GM12875 (cell line): ENCODE measurements around the gene PMM1.

Experiments used
- H3K4me3 ChIP-seq: one replicate; pipeline ENCODE4 v1.5.1; 2011; ENCODE audit warnings: low read depth, low read length, control low read depth
- TF ChIP-seq, protein P1 (sequence below): IDR thresholded peaks from 2 replicates; pipeline ENCODE4 v1.5.1; 2011; ENCODE audit warnings: low read depth, mild to moderate bottlenecking, control low read depth, inconsistent platforms, low read length, moderate library complexity, borderline replicate concordance; ENCODE audit not compliant: insufficient read depth

PMM1 gene

GRCh38 chr22:41571786-41572185 lies 17.9 kb downstream of the PMM1 start:
- H3K4me3 ChIP-seq = no peak overlapping the region
- TF ChIP-seq, protein P1, sequence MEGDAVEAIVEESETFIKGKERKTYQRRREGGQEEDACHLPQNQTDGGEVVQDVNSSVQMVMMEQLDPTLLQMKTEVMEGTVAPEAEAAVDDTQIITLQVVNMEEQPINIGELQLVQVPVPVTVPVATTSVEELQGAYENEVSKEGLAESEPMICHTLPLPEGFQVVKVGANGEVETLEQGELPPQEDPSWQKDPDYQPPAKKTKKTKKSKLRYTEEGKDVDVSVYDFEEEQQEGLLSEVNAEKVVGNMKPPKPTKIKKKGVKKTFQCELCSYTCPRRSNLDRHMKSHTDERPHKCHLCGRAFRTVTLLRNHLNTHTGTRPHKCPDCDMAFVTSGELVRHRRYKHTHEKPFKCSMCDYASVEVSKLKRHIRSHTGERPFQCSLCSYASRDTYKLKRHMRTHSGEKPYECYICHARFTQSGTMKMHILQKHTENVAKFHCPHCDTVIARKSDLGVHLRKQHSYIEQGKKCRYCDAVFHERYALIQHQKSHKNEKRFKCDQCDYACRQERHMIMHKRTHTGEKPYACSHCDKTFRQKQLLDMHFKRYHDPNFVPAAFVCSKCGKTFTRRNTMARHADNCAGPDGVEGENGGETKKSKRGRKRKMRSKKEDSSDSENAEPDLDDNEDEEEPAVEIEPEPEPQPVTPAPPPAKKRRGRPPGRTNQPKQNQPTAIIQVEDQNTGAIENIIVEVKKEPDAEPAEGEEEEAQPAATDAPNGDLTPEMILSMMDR = no peak

DNA sequence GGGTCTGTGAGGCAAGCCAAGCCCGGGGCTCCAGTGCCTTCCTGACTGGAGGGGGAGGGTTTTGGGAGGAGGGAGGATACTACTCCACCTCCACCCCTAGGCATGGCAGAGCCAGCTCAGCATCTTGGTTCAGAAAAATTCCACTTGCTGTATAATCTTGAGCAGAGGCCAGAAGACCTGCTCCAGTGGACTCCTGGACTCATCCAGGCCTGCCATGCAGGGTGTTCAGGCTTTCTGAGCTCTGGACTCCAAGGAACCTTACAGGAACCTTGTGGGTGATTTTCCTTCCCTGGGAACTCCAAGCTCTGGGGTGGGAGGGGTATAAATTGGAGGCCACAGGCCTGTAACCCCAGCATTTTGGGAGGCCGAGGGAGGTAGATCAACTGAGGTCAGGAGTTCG lies 19.4 kb downstream of the PMM1 start:
- TF ChIP-seq, protein P1 = no peak
- no peak overlapping the region for H3K4me3 ChIP-seq

DNA sequence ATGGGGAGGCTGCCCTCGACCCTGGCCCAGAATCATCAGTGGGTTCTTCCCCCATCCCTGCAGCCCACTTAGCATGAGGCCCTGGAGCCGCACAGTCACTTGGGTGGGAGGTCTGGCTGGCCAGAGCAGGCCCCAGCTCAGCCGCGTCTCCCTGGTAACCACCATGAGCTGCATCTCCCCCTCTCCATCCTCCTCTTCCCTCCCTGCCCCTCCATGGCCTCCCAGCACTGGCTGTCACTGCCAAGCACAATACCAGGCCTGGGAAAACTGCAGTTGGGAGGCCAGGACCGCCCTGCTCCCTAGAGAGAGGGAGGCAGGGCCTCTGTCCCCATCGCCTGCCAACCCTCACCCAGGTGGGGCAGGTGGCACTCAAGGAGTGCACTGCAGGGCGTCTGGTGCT lies 20.8 kb downstream of the PMM1 start:
- no peak overlapping the region for H3K4me3 ChIP-seq
- TF ChIP-seq, protein P1 = no peak

DNA sequence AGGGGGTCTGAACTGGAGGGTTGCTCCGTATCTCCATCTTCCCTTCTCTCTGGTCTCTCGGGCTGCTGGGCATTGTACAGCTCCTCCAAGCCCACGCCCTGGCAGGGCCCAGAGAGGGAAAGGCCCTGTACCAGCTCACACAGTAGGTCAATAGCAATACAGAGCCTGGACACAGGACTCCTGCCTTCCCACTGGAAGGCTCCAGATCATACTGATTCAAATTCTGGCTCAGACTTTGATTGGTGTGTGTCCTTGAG lies 22.2 kb downstream of the PMM1 start:
- H3K4me3 ChIP-seq = no peak overlapping the region
- TF ChIP-seq, protein P1 = no peak

GRCh38 chr22:41565403-41566054 lies 24.1 kb downstream of the PMM1 start:
- TF ChIP-seq, protein P1 = no peak
- no peak overlapping the region for H3K4me3 ChIP-seq

- TF ChIP-seq, protein P1 = no peak
- H3K4me3 ChIP-seq = no peak overlapping the region
Measured at GRCh38 chr22:41564563-41564962, 25.1 kb downstream of the PMM1 start.

GRCh38 chr22:41563051-41563711 lies 26.5 kb downstream of the PMM1 start:
- TF ChIP-seq, protein P1 = no peak
- H3K4me3 ChIP-seq = no peak overlapping the region
